ENCODE measurements around the gene PPP1R18. TPM values are rescaled to one million over a fixed set of nuclear protein-coding genes. Genes with fewer than 3 reads are reported as not detected.

PPP1R18 gene
- total and polyA plus RNA-seq, 9 of the 15 experiments (the other 6 are each of a cell fraction or from before 2014, with no cell fraction given), result 12.0 to 99.2 (median 42.6) TPM

- TF ChIP-seq MCM2 (IDR thresholded peaks at IDR 0.05; ENCODE audit: low read depth) (no peak), HMGXB4 (CRISPR knock-in tag; IDR thresholded peaks at IDR 0.05) (peak; percentile 79; the same call in 1 of the 2 replicates), HOXB6 (CRISPR knock-in tag; IDR thresholded peaks at IDR 0.05; ENCODE audit: borderline replicate concordance) (no peak), ZNF717 (CRISPR knock-in tag; IDR thresholded peaks at IDR 0.05) (no peak), DACH1 (IDR thresholded peaks at IDR 0.05; ENCODE audit: partially characterized antibody) (peak; percentile 96), ZNF696 (CRISPR knock-in tag; conservative IDR thresholded peaks at IDR 0.05) (no peak), ZNF561 (CRISPR knock-in tag; conservative IDR thresholded peaks at IDR 0.05) (no peak), SOX6 (IDR thresholded peaks at IDR 0.05) (peak; percentile 86), GABPB1 (CRISPR knock-in tag; IDR thresholded peaks at IDR 0.05) (peak; percentile 80), EZH2 (IDR thresholded peaks at IDR 0.05; ENCODE audit: borderline replicate concordance, low read depth, low read length) (no peak), SMAD3 (CRISPR knock-in tag; conservative IDR thresholded peaks at IDR 0.05) (no peak; the same call in 1 of the 2 replicates), NR2F6 (CRISPR knock-in tag; IDR thresholded peaks at IDR 0.05) (no peak), SMARCE1 (IDR thresholded peaks at IDR 0.05) (peak; percentile 16; the same call in 1 of the 2 replicates), ZNF77 (CRISPR knock-in tag; IDR thresholded peaks at IDR 0.05) (no peak), HDGF (IDR thresholded peaks at IDR 0.05) (no peak), C11orf30 (IDR thresholded peaks at IDR 0.05; ENCODE audit: low read depth) (peak; percentile 100), CREBBP (IDR thresholded peaks at IDR 0.05; ENCODE audit: low read depth, low read length) (no peak), ZNF311 (CRISPR knock-in tag; IDR thresholded peaks at IDR 0.05) (no peak), DMBX1 (CRISPR knock-in tag; IDR thresholded peaks at IDR 0.05; ENCODE audit: borderline replicate concordance) (peak; percentile 49; the same call in 1 of the 2 replicates), RCOR1 (IDR thresholded peaks at IDR 0.05; ENCODE audit: borderline replicate concordance in 1 of 2, low read depth in 2 of 2, low read length in 2 of 2) (peak; percentile 10 to 82), ZFP91 (CRISPR knock-in tag; IDR thresholded peaks at IDR 0.05) (no peak), CEBPZ (IDR thresholded peaks at IDR 0.05; ENCODE audit: borderline replicate concordance, low read depth, low read length) (0 out of 2 replicates have a peak, but pooled peaks have one; percentile 13), HIVEP1 (CRISPR knock-in tag; IDR thresholded peaks at IDR 0.05) (no peak)
These were observed 30.8 kb upstream of the PPP1R18 start, which contains the start of gene MDC1 (continued) for GRCh38 chr6:30717129-30717844.
